Duodenal mucosa (tissue), 2 donors: ENCODE measurements around the gene DUSP23.

Experiments
- H3K27ac ChIP-seq: one replicate; pipeline ENCODE4 v1.7.0; 2013; ENCODE audit warnings: low read depth, low read length
- H3K27me3 ChIP-seq, 2 donors: one replicate each; pipeline ENCODE4 v1.7.0; 2013; ENCODE audit warnings: low read length in 2 of 2, control low read depth in 1 of 2; ENCODE audit not compliant: insufficient read depth in 2 of 2, control insufficient read depth in 1 of 2
- H3K36me3 ChIP-seq, 2 donors: one replicate each; pipeline ENCODE4 v1.7.0; 2013; ENCODE audit warnings: low read length in 2 of 2, control low read depth in 1 of 2; ENCODE audit not compliant: insufficient read depth in 2 of 2, control insufficient read depth in 1 of 2
- H3K4me1 ChIP-seq, 2 donors: one replicate each; pipeline ENCODE4 v1.7.0; 2013; ENCODE audit warnings: low read length in 2 of 2, control low read depth in 1 of 2; ENCODE audit not compliant: insufficient read depth in 2 of 2, control insufficient read depth in 1 of 2
- H3K4me3 ChIP-seq, 2 donors: one replicate each; pipeline ENCODE4 v1.7.0; 2013; ENCODE audit warnings: low read length in 2 of 2, low read depth in 1 of 2
- H3K9ac ChIP-seq, 2 donors: one replicate each; pipeline ENCODE4 v1.7.0; 2013; ENCODE audit warnings: low read length in 2 of 2, low read depth in 1 of 2
- H3K9me3 ChIP-seq, 2 donors: one replicate each; pipeline ENCODE4 v1.7.0; 2013; ENCODE audit warnings: low read length in 2 of 2, control low read depth in 1 of 2; ENCODE audit not compliant: control insufficient read depth in 1 of 2

Gene DUSP23

DNA sequence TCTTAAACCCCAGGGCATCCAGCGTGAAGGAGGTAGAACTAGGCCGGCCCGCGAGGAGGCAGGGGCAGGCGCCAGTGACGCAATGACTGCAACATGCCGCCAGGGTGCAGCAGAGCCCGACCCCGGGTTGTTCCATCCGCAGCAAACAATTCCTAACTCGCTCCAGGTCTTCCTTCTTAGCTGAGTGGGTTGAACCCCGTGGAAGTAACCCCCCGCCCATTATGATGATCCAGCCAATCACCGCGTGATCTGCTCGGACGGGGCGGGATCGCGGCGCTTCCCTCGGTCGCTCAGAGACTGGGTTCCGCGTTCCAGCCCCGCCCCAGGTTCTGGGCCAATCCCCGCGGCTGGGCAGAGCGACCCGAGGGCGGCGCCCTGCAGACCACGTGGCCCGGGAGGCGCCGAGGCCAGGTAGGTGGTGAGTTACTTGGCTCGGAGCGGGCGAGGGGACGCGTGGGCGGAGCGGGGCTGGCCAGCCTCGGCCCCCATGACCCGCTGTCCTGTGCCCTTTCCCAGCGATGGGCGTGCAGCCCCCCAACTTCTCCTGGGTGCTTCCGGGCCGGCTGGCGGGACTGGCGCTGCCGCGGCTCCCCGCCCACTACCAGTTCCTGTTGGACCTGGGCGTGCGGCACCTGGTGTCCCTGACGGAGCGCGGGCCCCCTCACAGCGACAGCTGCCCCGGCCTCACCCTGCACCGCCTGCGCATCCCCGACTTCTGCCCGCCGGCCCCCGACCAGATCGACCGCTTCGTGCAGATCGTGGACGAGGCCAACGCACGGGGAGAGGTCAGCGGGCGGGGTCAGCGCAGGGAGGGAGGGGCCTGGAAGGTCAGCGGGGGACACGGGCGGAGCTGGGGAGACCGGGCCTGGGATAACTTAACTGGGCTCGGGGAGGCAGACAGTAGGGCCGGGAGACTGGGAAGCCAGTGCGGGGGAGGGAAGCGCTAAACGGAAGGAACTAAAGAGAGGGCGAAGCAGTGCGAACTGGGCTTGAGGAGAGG lies at the start of gene DUSP23:
DUSP23 (plus strand) TSS at position 380 of the 1,000 bp plus-strand sequence; CDS start at position 519, 139 bp downstream.
- no peaks in the 10 kb centered on the region for H3K36me3 ChIP-seq
- peak within 1 kb of the TSS; percentile 67 for H3K27ac ChIP-seq
- peak within 1 kb of the TSS; percentile 46 to 69 for H3K9ac ChIP-seq
- no peaks in the 10 kb centered on the region for H3K27me3 ChIP-seq
- no peaks in the 10 kb centered on the region for H3K9me3 ChIP-seq
- peaks cover 6 to 8% of the 10 kb centered on the region in 2 donors for H3K4me1 ChIP-seq
- H3K4me3 ChIP-seq: peak within 1 kb of the TSS; percentile 79 to 86

DNA sequence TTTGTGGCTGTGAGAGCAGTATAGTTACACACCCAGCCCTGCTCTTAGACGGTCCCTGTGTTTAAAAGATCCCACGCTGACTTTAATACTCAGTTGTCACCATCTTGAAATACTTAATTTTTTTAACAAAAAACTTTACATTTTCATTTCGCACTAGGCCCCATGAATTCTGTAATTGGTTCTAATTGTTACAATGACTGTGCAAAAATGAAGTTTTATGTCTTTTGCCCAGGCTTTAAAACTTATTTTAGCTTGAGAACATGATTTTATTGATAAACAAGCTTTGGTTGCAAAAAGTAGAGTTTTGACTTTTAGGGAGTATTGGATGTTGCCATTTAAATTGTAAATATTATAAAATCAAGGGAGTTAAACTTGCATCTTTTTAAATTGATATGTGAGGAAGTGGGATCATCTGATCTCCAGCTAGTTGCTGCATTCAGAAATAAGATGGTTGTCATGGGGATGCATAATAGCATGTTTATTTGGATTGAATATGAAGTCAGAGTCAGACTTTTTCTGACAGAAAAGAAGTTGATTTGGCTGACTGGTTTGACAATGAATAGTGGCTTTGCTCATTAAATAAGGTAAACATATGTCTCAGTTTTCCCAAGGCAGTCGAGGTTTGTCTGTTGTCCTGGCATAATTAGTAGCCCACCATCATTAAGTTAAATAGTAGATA lies 43.4 kb upstream of the DUSP23 start:
- H3K4me1 ChIP-seq: no peaks in the 10 kb centered on the region
- no peak overlapping the region for H3K9ac ChIP-seq
- no peaks in the 10 kb centered on the region for H3K9me3 ChIP-seq
- no peaks in the 10 kb centered on the region for H3K36me3 ChIP-seq
- no peak overlapping the region for H3K4me3 ChIP-seq
- no peaks in the 10 kb centered on the region for H3K27me3 ChIP-seq
- no peak overlapping the region for H3K27ac ChIP-seq

DNA sequence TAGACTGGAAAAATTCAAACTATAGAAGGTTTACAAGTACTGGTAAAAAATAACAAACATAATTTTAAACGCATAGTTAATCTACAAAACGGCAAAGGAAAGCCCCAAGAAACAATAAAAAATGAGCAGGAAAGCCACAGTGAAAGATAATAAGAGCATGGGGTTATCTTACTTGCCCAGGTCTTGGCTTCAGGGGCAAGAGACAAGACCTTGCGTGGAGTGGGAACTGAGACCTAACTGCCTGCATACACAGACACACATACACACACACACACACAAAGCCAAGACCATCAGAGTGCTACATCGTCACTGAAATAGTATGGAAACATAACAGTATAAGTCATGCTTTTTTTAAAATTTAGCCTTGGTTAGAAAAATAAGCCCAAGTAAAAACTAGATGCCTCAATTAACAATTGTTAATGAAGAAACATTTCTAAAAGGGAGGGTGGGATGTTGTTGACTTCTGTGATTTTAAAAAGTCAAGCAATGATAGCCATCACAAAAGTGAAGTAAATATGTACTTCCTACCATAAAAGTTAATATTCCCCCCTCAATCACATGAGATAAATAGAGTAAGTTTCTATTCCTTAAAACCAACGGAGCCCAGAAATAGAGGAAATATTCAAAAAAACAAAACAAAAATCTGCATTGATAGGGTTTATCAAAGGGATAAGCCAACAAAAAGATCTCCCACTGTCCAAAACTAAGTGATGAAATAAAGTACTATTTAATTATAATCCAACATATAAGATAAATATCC lies 36.9 kb upstream of the DUSP23 start:
- Histone ChIP-seq H3K27ac (no peak overlapping the region), H3K4me3 (no peak overlapping the region), H3K27me3 (no peaks in the 10 kb centered on the region), H3K4me1 (no peaks in the 10 kb centered on the region), H3K9me3 (no peaks in the 10 kb centered on the region), H3K36me3 (no peaks in the 10 kb centered on the region), H3K9ac (no peak overlapping the region)

DNA sequence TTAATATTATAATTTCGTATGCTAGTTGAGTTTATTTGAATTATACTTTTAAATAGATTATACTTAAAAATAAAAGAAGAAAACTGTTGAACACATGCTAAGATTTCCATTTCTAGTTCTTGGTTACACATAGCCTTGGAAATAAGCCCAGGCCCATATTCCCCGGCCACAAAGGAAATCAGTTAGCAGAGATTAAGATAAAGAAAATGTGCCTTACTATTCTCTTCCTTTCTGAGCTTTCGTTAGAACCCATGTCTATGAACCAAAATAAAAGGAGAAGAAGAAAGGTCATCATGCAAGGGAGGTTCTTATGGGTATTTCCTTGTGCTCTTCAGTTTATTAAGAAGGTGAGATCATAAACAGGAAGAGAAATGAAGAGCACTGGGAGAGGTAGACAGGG lies 34.1 kb upstream of the DUSP23 start:
- H3K36me3 ChIP-seq: no peaks in the 10 kb centered on the region
- H3K27ac ChIP-seq: no peak overlapping the region
- H3K9me3 ChIP-seq: no peaks in the 10 kb centered on the region
- H3K4me1 ChIP-seq: peaks cover 0 to 2% of the 10 kb centered on the region in 2 donors
- no peaks in the 10 kb centered on the region for H3K27me3 ChIP-seq
- no peak overlapping the region for H3K4me3 ChIP-seq
- H3K9ac ChIP-seq: no peak overlapping the region

GRCh38 chr1:159748370-159748769 lies 32.4 kb upstream of the DUSP23 start:
- no peak overlapping the region for H3K9ac ChIP-seq
- no peak overlapping the region for H3K4me3 ChIP-seq
- H3K27ac ChIP-seq: no peak overlapping the region
- peaks cover 0 to 19% of the 10 kb centered on the region in 2 donors for H3K4me1 ChIP-seq
- no peaks in the 10 kb centered on the region for H3K36me3 ChIP-seq
- no peaks in the 10 kb centered on the region for H3K9me3 ChIP-seq
- H3K27me3 ChIP-seq: no peaks in the 10 kb centered on the region

- Histone ChIP-seq H3K9ac (no peak overlapping the region), H3K9me3 (no peaks in the 10 kb centered on the region), H3K27ac (no peak overlapping the region), H3K36me3 (no peaks in the 10 kb centered on the region), H3K4me1 (peaks cover 4 to 25% of the 10 kb centered on the region in 2 donors), H3K4me3 (no peak overlapping the region), H3K27me3 (no peaks in the 10 kb centered on the region)
These were observed 31.1 kb upstream of the DUSP23 start for GRCh38 chr1:159749630-159750029.

DNA sequence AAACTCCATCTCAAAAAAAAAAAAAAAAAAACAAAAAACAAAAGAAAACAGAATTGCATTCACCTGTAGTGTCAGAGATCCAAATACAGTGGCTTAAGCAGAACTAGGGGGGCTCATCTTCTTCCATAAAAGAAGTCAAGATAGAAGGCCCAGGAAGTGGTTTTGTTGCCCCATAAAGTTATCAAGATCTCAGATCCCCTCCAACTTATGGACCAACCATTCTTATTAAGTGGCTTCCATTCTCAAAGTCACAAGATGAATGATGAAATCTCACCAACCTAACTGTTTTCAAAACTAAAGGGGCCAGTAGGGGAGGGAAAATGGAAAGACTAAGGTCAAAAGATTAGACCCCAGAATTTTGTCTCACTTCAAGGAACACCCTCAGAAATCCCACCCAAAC lies 30.1 kb upstream of the DUSP23 start:
- Histone ChIP-seq H3K36me3 (no peaks in the 10 kb centered on the region), H3K27me3 (no peaks in the 10 kb centered on the region), H3K9ac (no peak overlapping the region), H3K27ac (no peak overlapping the region), H3K4me1 (peaks cover 4 to 30% of the 10 kb centered on the region in 2 donors), H3K4me3 (no peak overlapping the region), H3K9me3 (no peaks in the 10 kb centered on the region)

DNA sequence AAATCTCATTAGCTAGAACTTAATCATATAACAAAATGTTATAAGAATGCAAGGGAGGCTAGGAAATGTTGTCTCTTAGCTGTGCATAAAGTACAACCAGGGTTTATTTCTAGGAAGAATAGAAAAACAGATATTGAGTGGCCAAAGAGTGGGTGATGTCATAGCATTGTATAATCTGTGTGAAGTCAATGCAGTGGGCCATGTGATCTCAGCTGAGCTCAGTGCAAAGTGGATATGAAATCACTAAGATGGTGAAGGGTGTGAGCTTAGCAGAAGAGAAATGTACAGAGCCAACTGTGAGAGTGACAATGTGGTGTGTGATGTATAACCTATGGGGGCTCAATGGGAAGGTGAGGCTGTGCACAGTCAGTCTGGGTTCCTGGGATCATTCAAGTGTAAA lies 29.7 kb upstream of the DUSP23 start:
- Histone ChIP-seq H3K9ac (no peak overlapping the region), H3K27ac (no peak overlapping the region), H3K9me3 (no peaks in the 10 kb centered on the region), H3K4me3 (no peak overlapping the region), H3K27me3 (no peaks in the 10 kb centered on the region), H3K4me1 (peaks cover 4 to 34% of the 10 kb centered on the region in 2 donors), H3K36me3 (no peaks in the 10 kb centered on the region)

DNA sequence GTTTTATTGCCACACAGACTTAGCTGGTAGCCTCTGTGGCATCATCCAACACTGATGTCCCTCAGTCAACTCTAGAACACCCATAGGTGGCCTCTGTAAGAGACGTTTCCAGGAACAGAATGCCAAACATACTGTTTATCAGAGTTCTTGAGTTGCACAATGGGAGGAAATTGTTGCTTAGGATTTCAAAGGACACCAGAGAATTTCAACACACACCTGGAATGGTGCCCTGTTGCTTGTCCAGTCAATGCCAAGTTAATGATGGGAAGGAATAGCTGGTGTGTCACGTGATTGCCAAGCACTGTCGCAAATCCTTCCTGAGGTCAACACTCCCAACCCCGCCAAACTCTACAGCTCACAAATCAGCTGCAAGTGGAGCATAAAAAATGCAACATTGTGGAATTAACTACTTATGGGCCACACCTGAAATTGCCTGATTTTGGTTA lies 28.6 kb upstream of the DUSP23 start:
- Histone ChIP-seq H3K27me3 (no peaks in the 10 kb centered on the region), H3K4me1 (peaks cover 4 to 43% of the 10 kb centered on the region in 2 donors)

More for the DNA sequence above, 28.6 kb upstream of the DUSP23 start:
- Histone ChIP-seq H3K4me3 (no peak overlapping the region), H3K9me3 (no peaks in the 10 kb centered on the region), H3K36me3 (no peaks in the 10 kb centered on the region), H3K9ac (no peak overlapping the region), H3K27ac (no peak overlapping the region)
